GM23248 (cell line): Measurements from ENCODE around the gene BRF1.

ENCODE experiments used
- EZH2 ChIP-seq: fragments of 200-600 bp; sonication (generic); IDR thresholded peaks from 2 replicates; pipeline ENCODE4 v1.6.1; 2018; ENCODE audit warnings: antibody characterized with exemption, mild to moderate bottlenecking; ENCODE audit not compliant: insufficient read depth, poor library complexity, severe bottlenecking
- EZH2phosphoT487 ChIP-seq: fragments of 200-600 bp; sonication (generic); IDR thresholded peaks from 2 replicates; pipeline ENCODE4 v1.6.1; 2018; ENCODE audit warnings: antibody characterized with exemption, moderate library complexity, mild to moderate bottlenecking, low read depth; ENCODE audit not compliant: insufficient read depth

GRCh38 chr14:105247026-105247425 lies 53.8 kb downstream of the BRF1 start:
- TF ChIP-seq EZH2phosphoT487 (no peak), EZH2 (no peak)
